ENCODE results near the gene SGCE. TPM values are rescaled to one million over a fixed set of nuclear protein-coding genes. Genes with fewer than 3 reads are reported as not detected.

Gene SGCE
- total RNA-seq, 1 donor from 2014 or later, result 6.8 TPM

- ChIA-PET POLR2A (no interaction called here), CTCF (no interaction called here)
- no peak for TF ChIP-seq CTCF (IDR thresholded peaks at IDR 0.05)
- DNase-seq (no peak), ATAC-seq (ENCODE audit: low read depth) (no peak)
- no peaks in the 10 kb centered on the region for H3K36me3 Mint-ChIP-seq (ENCODE audit: low read depth)
- intact Hi-C loops (cut with micrococcal nuclease), result no loop called here
- no peaks in the 10 kb centered on the region for H3K9me3 Mint-ChIP-seq
- H3K27me3 Mint-ChIP-seq, result peaks cover 5% of the 10 kb centered on the region
- no peak overlapping the region for H3K4me3 Mint-ChIP-seq
- no peaks in the 10 kb centered on the region for H3K4me1 Mint-ChIP-seq
- H3K27ac Mint-ChIP-seq, result no peak overlapping the region
Observed at GRCh38 chr7:94676431-94676830, 20.5 kb upstream of the SGCE start.

- intact Hi-C loops (cut with micrococcal nuclease), result no loop called here
- ChIA-PET POLR2A (no interaction called here), CTCF (no interaction called here)
- ATAC-seq (ENCODE audit: low read depth) (no peak), DNase-seq (no peak)
- Mint-ChIP-seq H3K9me3 (no peaks in the 10 kb centered on the region), H3K4me1 (no peaks in the 10 kb centered on the region), H3K36me3 (ENCODE audit: low read depth) (no peaks in the 10 kb centered on the region), H3K27me3 (peaks cover 3% of the 10 kb centered on the region), H3K27ac (no peak overlapping the region), H3K4me3 (no peak overlapping the region)
- no peak for TF ChIP-seq CTCF (IDR thresholded peaks at IDR 0.05)
Observed at GRCh38 chr7:94675356-94675755, 19.4 kb upstream of the SGCE start.

GRCh38 chr7:94671444-94672235, 15.7 kb upstream of the SGCE start:
- H3K4me1 Mint-ChIP-seq, result no peaks in the 10 kb centered on the region
- DNase-seq (no peak), ATAC-seq (ENCODE audit: low read depth) (no peak)
- H3K9me3 Mint-ChIP-seq, result no peaks in the 10 kb centered on the region
- H3K4me3 Mint-ChIP-seq, result no peak overlapping the region
- POLR2A ChIA-PET, result no interaction called here
- CTCF ChIA-PET, result no interaction called here
- intact Hi-C loops (cut with micrococcal nuclease), result no loop called here
- H3K27me3 Mint-ChIP-seq, result peaks cover 9% of the 10 kb centered on the region
- no peak overlapping the region for H3K27ac Mint-ChIP-seq
- no peaks in the 10 kb centered on the region for H3K36me3 Mint-ChIP-seq (ENCODE audit: low read depth)
- no peak for TF ChIP-seq CTCF (IDR thresholded peaks at IDR 0.05)

GRCh38 chr7:94669773-94670495, 14.0 kb upstream of the SGCE start:
- POLR2A ChIA-PET, result no interaction called here
- Mint-ChIP-seq H3K27ac (no peak overlapping the region), H3K4me1 (no peaks in the 10 kb centered on the region), H3K27me3 (peaks cover 11% of the 10 kb centered on the region), H3K36me3 (ENCODE audit: low read depth) (no peaks in the 10 kb centered on the region), H3K4me3 (no peak overlapping the region), H3K9me3 (no peaks in the 10 kb centered on the region)
- DNase-seq (no peak), ATAC-seq (ENCODE audit: low read depth) (no peak)
- TF ChIP-seq CTCF (IDR thresholded peaks at IDR 0.05), result no peak
- CTCF ChIA-PET, result no interaction called here
- intact Hi-C loops (cut with micrococcal nuclease), result no loop called here

GRCh38 chr7:94666879-94667587, 11.1 kb upstream of the SGCE start:
- H3K27me3 Mint-ChIP-seq, result peaks cover 11% of the 10 kb centered on the region
- intact Hi-C loops (cut with micrococcal nuclease), result no loop called here
- H3K4me1 Mint-ChIP-seq, result no peaks in the 10 kb centered on the region
- no peak overlapping the region for H3K4me3 Mint-ChIP-seq
- DNase-seq, result no peak
- ChIA-PET POLR2A (interaction anchor here (0.6 kb wide), 1 partner anchor 9 kb away, joined by 7 read pairs; no protein-coding TSS in a partner anchor), CTCF (no interaction called here)
- no peak overlapping the region for H3K27ac Mint-ChIP-seq
- H3K9me3 Mint-ChIP-seq, result no peaks in the 10 kb centered on the region
- no peak for ATAC-seq (ENCODE audit: low read depth)
- no peak for TF ChIP-seq CTCF (IDR thresholded peaks at IDR 0.05)
- no peaks in the 10 kb centered on the region for H3K36me3 Mint-ChIP-seq (ENCODE audit: low read depth)

All from activated B cell treated with CpG ODN at 0.5 μM for 24 hours (primary cell).